Astrocyte (in vitro differentiated cells and primary cell): Measurements from ENCODE around the gene DEFB131B. TPM values are rescaled to one million over a fixed set of nuclear protein-coding genes. Genes with fewer than 3 reads are reported as not detected.
"Not testable (repeated sequence)": the region's sequence is repeated elsewhere in the genome, so short reads cannot be mapped to it uniquely, and the experiment has no call there.

Experiments used
- DNase-seq: peaks from one replicate; pipeline ENCODE4 v3.0.0-alpha.2; 2010; ENCODE audit warnings: low read depth
- FAIRE-seq: peaks from 2 replicates; lab custom pipeline; 2011; peaks lifted over from hg19 to GRCh38; lab: Jason Lieb, UNC
- H2AFZ ChIP-seq: 2 replicates; pipeline ENCODE4 v1.6.0; 2012; ENCODE audit warnings: low read depth, low read length, inconsistent platforms
- H3K27ac ChIP-seq: 2 replicates; pipeline ENCODE4 v1.5.1; 2011; ENCODE audit warnings: low read depth, low read length, inconsistent platforms
- H3K27me3 ChIP-seq: 2 replicates; pipeline ENCODE4 v1.6.0; 2011; ENCODE audit warnings: low read length, inconsistent platforms; ENCODE audit not compliant: insufficient read depth
- H3K36me3 ChIP-seq: 2 replicates; pipeline ENCODE4 v1.5.1; 2011; ENCODE audit warnings: low read length, inconsistent platforms; ENCODE audit not compliant: insufficient read depth
- H3K4me1 ChIP-seq: 2 replicates; pipeline ENCODE4 v1.5.1; 2011; ENCODE audit warnings: low read length, inconsistent platforms; ENCODE audit not compliant: insufficient read depth
- H3K4me2 ChIP-seq: 2 replicates; pipeline ENCODE4 v1.6.0; 2012; ENCODE audit warnings: low read length, inconsistent platforms
- H3K4me3 ChIP-seq: 2 replicates; pipeline ENCODE4 v1.5.1; 2011; ENCODE audit warnings: low read depth, mild to moderate bottlenecking, low read length, inconsistent platforms; ENCODE audit not compliant: insufficient read depth
- H3K79me2 ChIP-seq: 2 replicates; pipeline ENCODE4 v1.6.0; 2012; ENCODE audit warnings: mild to moderate bottlenecking, low read length, inconsistent platforms; ENCODE audit not compliant: insufficient read depth
- H3K9ac ChIP-seq: 2 replicates; pipeline ENCODE4 v1.6.0; 2012; ENCODE audit warnings: mild to moderate bottlenecking, low read length, inconsistent platforms
- H3K9me3 ChIP-seq: 2 replicates; pipeline ENCODE4 v1.5.1; 2012; ENCODE audit warnings: low read depth, mild to moderate bottlenecking, low read length, inconsistent platforms; ENCODE audit not compliant: insufficient read depth
- H4K20me1 ChIP-seq: 2 replicates; pipeline ENCODE4 v1.6.0; 2012; ENCODE audit warnings: low read length, inconsistent platforms; ENCODE audit not compliant: insufficient read depth
- H3K27ac Mint-ChIP-seq: one replicate; pipeline ENCODE4 v1.8.0; 2021; ENCODE audit warnings: mild to moderate bottlenecking, mixed read lengths; ENCODE audit not compliant: unreplicated experiment
- H3K27me3 Mint-ChIP-seq: one replicate; pipeline ENCODE4 v1.8.0; 2021; ENCODE audit warnings: low read depth, mixed read lengths; ENCODE audit not compliant: unreplicated experiment
- H3K36me3 Mint-ChIP-seq: one replicate; pipeline ENCODE4 v1.8.0; 2021; ENCODE audit warnings: low read depth, mixed read lengths; ENCODE audit not compliant: unreplicated experiment
- H3K4me1 Mint-ChIP-seq: one replicate; pipeline ENCODE4 v1.8.0; 2021; ENCODE audit warnings: low read depth, mixed read lengths; ENCODE audit not compliant: unreplicated experiment
- H3K4me3 Mint-ChIP-seq: one replicate; pipeline ENCODE4 v1.8.0; 2021; ENCODE audit warnings: mild to moderate bottlenecking, moderate library complexity, mixed read lengths; ENCODE audit not compliant: unreplicated experiment
- H3K9me3 Mint-ChIP-seq: one replicate; pipeline ENCODE4 v1.8.0; 2021; ENCODE audit warnings: mild to moderate bottlenecking, mixed read lengths; ENCODE audit not compliant: unreplicated experiment
- EZH2 ChIP-seq: IDR thresholded peaks from 2 replicates; pipeline ENCODE4 v1.6.1; 2012; ENCODE audit warnings: mild to moderate bottlenecking, low read length, inconsistent platforms; ENCODE audit not compliant: insufficient read depth
- total RNA-seq: library from RNA; stranded (reverse); gene quantifications from 2 replicates; pipeline ENCODE4 v1.2.1, GENCODE V29; 2021
- TF ChIP-seq, protein P1 (sequence below): IDR thresholded peaks from 2 replicates; pipeline ENCODE4 v1.5.1; 2011; ENCODE audit warnings: low read depth, mild to moderate bottlenecking, inconsistent platforms, low read length, moderate library complexity; ENCODE audit not compliant: insufficient read depth

Gene DEFB131B
- total RNA-seq, 1 donor from 2014 or later: not detected

GRCh38 chr11:71885806-71886205 lies 7.6 kb downstream of the DEFB131B start:
- H3K27ac Mint-ChIP-seq, H3K79me2 ChIP-seq, FAIRE-seq, H3K36me3 ChIP-seq, H3K9me3 Mint-ChIP-seq, H2AFZ ChIP-seq, H3K9me3 ChIP-seq, DNase-seq, H3K4me1 ChIP-seq, H3K4me2 ChIP-seq, H3K36me3 Mint-ChIP-seq, H3K27me3 Mint-ChIP-seq, H4K20me1 ChIP-seq, H3K27ac ChIP-seq, H3K27me3 ChIP-seq, H3K9ac ChIP-seq, H3K4me1 Mint-ChIP-seq, H3K4me3 Mint-ChIP-seq, H3K4me3 ChIP-seq: not testable (repeated sequence)

DNA sequence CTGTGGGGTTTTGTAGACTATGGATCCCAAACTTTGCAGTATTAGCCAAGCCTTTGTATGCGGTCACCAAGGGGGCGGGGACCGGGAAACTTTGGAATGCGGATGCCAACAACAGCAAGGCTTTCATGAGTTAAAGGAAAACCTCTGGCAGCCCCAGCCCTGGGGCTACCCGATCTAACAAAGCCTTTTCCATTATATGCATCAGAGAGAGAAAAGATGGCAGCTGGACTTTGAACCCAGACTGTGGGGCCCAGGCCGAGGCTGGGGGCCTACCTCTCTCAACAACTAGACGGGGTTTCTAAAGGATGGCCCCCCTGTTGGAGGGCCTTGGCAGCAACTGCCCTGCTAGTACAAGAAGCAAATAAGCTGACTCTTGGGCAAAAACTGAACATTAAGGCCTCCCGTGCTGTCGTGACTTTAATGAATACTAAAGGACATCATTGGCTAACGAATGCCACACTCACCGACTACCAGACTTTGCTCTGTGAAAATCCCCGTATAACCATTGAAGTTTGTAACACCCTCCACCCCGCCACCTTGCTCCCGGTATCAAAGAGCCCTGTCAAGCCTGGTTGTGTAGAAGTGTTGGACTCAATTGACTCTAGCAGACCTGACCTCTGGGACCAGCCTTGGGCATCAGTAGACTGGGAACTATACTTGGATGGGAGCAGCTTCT lies 10.2 kb downstream of the DEFB131B start:
- not testable (repeated sequence) for H3K27ac ChIP-seq, H3K9ac ChIP-seq, H3K4me1 ChIP-seq, H3K36me3 ChIP-seq, H3K4me2 ChIP-seq, H3K27me3 ChIP-seq, DNase-seq, H3K4me3 Mint-ChIP-seq, FAIRE-seq, H3K79me2 ChIP-seq, H3K27me3 Mint-ChIP-seq, H3K4me3 ChIP-seq, H2AFZ ChIP-seq, H4K20me1 ChIP-seq, H3K36me3 Mint-ChIP-seq, H3K9me3 Mint-ChIP-seq, H3K27ac Mint-ChIP-seq, H3K4me1 Mint-ChIP-seq, H3K9me3 ChIP-seq

- not testable (repeated sequence) for H2AFZ ChIP-seq, H3K4me3 Mint-ChIP-seq, DNase-seq, FAIRE-seq, H3K9ac ChIP-seq, H3K27me3 Mint-ChIP-seq, H3K36me3 ChIP-seq, H3K4me1 ChIP-seq, H3K9me3 Mint-ChIP-seq, H3K27ac ChIP-seq, H4K20me1 ChIP-seq, H3K4me2 ChIP-seq, H3K79me2 ChIP-seq, H3K27ac Mint-ChIP-seq, H3K27me3 ChIP-seq, H3K4me1 Mint-ChIP-seq, H3K4me3 ChIP-seq, H3K9me3 ChIP-seq
- H3K36me3 Mint-ChIP-seq: peaks cover 13% of the 10 kb centered on the region
Observed at GRCh38 chr11:71889181-71889872, 11.1 kb downstream of the DEFB131B start.

DNA sequence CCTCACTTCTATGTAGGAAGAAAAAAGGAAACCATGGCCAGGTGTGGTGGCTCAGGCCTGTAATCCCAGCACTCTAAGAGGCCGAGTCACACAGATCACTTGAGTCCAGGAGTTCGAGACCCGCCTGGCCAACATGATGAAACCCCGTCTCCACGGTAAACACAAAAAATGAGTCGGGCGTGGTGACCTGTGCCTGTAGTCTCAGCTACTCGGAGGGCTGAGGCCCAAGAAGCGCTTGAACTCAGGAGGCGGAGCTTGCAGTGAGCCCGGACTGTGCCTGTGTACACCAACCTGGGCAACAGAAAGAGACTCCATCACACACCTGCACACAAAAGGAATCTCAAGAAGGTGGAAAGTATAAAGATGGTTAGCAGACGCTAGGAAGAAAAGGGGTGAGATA lies 17.7 kb downstream of the DEFB131B start:
- H3K4me1 Mint-ChIP-seq: peaks cover 6% of the 10 kb centered on the region

GRCh38 chr11:71901137-71901536 lies 22.9 kb downstream of the DEFB131B start:
- not testable (repeated sequence) for H3K79me2 ChIP-seq, H3K36me3 ChIP-seq, H3K4me3 ChIP-seq, H3K27ac ChIP-seq, FAIRE-seq, H3K27me3 ChIP-seq, H3K9me3 ChIP-seq, H3K4me1 ChIP-seq, H2AFZ ChIP-seq, H3K9me3 Mint-ChIP-seq, H3K4me3 Mint-ChIP-seq, H3K27me3 Mint-ChIP-seq, H3K9ac ChIP-seq, H4K20me1 ChIP-seq
- peak overlapping the region; percentile 48 for H3K4me2 ChIP-seq
- peaks cover 15% of the 10 kb centered on the region for H3K4me1 Mint-ChIP-seq
- peak overlapping the region; percentile 81 for H3K27ac Mint-ChIP-seq
- peaks cover 17% of the 10 kb centered on the region for H3K36me3 Mint-ChIP-seq
- peak; percentile 85 for DNase-seq

More for the DNA sequence above, 17.7 kb downstream of the DEFB131B start:
- Histone ChIP-seq H3K27me3 (no peaks in the 10 kb centered on the region), H3K4me3 (no peak overlapping the region), H3K27ac (no peak overlapping the region), H4K20me1 (no peaks in the 10 kb centered on the region), H3K4me2 (no peak overlapping the region), H3K4me1 (no peaks in the 10 kb centered on the region), H2AFZ (no peak overlapping the region), H3K9me3 (no peaks in the 10 kb centered on the region), H3K79me2 (no peaks in the 10 kb centered on the region), H3K36me3 (no peaks in the 10 kb centered on the region), H3K9ac (no peak overlapping the region)
- Mint-ChIP-seq H3K36me3 (peaks cover 12% of the 10 kb centered on the region), H3K27me3 (no peaks in the 10 kb centered on the region), H3K4me3 (no peak overlapping the region), H3K27ac (no peak overlapping the region), H3K9me3 (peaks cover 5% of the 10 kb centered on the region)
- TF ChIP-seq EZH2: no peak
- TF ChIP-seq, protein P1, sequence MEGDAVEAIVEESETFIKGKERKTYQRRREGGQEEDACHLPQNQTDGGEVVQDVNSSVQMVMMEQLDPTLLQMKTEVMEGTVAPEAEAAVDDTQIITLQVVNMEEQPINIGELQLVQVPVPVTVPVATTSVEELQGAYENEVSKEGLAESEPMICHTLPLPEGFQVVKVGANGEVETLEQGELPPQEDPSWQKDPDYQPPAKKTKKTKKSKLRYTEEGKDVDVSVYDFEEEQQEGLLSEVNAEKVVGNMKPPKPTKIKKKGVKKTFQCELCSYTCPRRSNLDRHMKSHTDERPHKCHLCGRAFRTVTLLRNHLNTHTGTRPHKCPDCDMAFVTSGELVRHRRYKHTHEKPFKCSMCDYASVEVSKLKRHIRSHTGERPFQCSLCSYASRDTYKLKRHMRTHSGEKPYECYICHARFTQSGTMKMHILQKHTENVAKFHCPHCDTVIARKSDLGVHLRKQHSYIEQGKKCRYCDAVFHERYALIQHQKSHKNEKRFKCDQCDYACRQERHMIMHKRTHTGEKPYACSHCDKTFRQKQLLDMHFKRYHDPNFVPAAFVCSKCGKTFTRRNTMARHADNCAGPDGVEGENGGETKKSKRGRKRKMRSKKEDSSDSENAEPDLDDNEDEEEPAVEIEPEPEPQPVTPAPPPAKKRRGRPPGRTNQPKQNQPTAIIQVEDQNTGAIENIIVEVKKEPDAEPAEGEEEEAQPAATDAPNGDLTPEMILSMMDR: no peak
- DNase-seq (no peak), FAIRE-seq (no peak)
